GM15510 (cell line): ENCODE measurements around the gene NRXN3.

ENCODE experiments used
- POLR2A ChIP-seq: IDR thresholded peaks from 3 replicates; pipeline ENCODE4 v1.6.1; 2011; ENCODE audit warnings: borderline replicate concordance; ENCODE audit not compliant: insufficient read length; ENCODE audit errors: extremely low read depth

The NRXN3 gene

DNA sequence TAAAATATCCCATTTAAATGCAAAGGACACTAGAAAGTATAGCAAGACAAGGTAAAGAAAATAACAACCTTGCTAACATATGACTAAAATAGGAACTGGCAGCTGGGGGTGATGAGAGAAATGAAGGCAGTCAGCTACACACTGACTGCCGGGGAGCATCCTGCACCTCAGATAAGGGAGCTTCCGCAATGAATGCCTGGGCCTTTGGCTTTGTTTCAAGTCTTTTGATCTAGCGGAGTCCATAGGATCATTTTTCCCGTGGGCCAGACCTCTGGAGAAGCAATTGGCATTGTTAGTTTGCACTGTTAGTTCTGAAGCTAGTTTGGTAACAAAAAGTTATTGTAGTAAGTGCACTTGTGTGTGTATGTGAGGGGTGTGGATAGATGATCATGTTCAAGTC, 1401.2 kb downstream of the NRXN3 start:
- no peak for TF ChIP-seq POLR2A

- TF ChIP-seq POLR2A: no peak
These were observed 1403.3 kb downstream of the NRXN3 start for GRCh38 chr14:79573486-79573885.

DNA sequence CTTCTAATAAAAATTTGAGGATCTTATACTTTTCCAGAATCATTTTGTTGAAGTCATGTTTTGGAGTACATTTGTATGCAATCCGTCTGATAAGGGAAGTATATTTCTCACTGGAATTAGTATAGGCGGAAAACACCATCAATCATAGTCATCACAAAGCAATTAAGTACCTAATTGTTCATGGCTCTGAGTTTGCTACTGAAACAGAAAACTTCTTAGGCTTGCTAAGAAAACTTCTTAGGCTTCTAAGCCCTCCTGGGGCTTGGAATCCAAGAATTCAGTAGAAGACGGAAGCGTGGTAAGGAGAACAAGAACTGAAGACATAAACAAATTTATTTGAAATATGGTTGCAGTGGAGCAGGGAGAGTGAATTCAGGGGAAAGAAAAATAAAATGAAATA, 1404.9 kb downstream of the NRXN3 start:
- no peak for TF ChIP-seq POLR2A

GRCh38 chr14:79576424-79576823, 1406.3 kb downstream of the NRXN3 start:
- no peak for TF ChIP-seq POLR2A

GRCh38 chr14:79578470-79578869, 1408.3 kb downstream of the NRXN3 start:
- TF ChIP-seq POLR2A: no peak

DNA sequence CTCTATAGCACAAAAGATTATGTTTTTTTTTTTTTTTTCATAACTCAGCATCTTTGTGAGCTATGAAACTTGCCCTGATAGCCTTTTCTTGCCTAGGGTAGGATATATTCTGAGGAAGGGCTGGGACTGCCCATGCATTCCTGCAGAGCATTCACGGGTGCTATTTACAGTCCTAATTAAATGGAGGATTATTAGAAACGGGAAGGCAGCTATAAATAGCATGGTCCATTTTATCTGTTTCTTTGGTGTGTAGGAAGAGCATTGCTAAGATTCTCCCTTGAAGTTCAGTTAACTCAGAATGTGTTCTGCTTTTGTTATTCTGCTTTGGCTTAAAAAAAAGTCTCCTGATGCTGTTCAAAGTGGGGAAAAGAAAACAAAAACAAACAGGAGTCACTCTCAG, 1410.2 kb downstream of the NRXN3 start:
- TF ChIP-seq POLR2A: no peak

- TF ChIP-seq POLR2A: no peak
These were observed 1410.7 kb downstream of the NRXN3 start for GRCh38 chr14:79580906-79581305.

DNA sequence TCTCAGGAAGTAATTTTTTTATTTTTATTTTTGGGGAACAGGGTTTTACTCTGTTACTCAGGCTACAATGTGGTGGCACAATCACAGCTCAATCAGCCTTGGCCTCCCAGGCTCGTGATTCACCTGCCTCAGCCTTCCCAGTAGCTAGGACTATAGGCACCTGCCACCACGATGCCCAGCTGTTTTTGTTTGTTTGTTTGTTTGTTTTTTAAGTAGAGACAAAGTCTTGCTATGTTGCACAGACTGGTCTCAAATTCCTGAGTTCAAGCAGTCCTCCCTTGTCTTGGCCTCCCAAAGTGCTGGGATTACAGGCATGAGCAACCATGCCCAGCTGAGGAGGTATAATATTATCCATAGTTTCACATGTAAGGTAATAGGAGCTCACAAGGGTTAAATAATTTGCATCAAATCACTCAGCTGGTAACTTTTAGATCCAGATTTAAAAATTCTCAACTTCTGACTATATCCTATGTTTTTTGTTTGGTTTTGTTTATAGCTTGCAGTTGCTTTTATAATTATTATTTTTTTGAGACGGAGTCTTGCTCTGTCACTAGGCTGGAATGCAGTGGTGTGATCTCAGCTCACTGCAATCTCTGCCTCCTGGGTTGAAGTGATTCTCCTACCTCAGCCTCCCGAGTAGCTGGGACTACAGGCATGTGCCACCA, 1411.9 kb downstream of the NRXN3 start:
- TF ChIP-seq POLR2A: no peak

DNA sequence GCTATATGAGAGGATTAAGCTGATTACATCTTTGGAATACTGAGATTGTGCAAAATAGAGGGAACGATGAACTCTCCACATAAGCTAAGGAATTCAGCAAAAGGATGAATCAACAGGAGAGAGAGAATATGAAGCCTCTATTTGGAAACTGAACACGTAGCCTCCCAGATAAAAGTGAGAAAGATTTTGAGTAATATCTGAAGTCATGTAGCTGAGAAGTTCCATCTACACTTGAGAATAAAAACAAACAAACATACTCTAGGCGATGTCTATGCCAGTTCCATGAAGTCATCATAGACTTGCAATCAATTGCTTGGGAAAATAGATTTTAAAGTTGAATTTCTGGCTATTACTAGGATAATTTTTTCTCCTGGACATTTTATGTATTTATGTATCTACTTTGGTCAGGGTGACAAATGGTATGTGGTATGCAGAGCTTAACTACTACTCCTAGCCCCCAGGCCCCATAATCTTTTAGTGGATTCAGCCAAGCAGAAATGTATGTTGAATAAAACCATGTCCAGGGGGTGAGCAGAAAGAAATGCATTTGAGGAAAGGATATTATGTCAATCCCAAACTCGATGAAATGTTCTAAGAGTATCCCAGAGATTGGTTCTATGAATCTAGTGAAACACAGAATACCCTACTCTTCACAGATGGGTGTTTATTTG, 1413.7 kb downstream of the NRXN3 start:
- no peak for TF ChIP-seq POLR2A

DNA sequence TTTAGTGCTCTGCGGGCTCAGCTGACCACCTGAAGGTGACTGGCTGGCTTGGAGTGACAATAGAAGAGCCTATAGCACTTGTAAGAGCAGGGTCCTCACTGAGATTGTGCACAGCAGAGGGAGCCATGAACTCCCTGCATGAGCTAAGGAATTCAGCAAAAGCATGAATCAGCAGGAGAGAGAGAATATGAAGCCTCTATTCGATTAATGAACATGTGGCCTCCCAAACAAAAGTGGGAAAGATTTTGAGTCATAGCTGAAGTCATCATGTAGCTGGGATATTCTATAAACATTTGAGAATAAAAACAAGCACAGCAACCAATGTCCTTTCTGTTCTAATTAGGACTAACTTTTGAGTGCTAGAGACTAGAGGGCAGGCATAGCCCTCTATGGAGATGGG, 1414.5 kb downstream of the NRXN3 start:
- no peak for TF ChIP-seq POLR2A

GRCh38 chr14:79585845-79586244, 1415.7 kb downstream of the NRXN3 start:
- no peak for TF ChIP-seq POLR2A

DNA sequence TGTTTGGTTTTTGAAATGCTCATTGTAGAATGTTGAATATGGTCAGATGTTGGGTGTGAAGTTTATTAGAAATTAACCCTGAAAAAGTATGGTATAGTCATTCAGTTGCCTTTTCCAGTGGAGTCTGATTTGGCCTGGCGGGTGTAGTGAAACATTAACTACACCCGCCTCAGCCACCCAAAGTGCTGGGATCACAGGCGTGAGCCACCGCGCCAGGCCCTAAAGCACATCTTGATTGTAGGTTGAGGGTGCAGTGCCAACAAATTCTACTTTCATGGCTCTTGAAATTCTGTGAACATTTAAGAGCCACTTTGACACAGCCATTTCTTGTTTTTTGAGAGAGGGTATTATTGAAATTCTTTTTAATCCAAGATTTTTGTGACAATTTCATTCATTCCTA, 1416.2 kb downstream of the NRXN3 start:
- TF ChIP-seq POLR2A: no peak

GRCh38 chr14:79586989-79587598, 1416.9 kb downstream of the NRXN3 start:
- TF ChIP-seq POLR2A: no peak

- TF ChIP-seq POLR2A: no peak
These were observed 1417.7 kb downstream of the NRXN3 start for GRCh38 chr14:79587875-79588274.

DNA sequence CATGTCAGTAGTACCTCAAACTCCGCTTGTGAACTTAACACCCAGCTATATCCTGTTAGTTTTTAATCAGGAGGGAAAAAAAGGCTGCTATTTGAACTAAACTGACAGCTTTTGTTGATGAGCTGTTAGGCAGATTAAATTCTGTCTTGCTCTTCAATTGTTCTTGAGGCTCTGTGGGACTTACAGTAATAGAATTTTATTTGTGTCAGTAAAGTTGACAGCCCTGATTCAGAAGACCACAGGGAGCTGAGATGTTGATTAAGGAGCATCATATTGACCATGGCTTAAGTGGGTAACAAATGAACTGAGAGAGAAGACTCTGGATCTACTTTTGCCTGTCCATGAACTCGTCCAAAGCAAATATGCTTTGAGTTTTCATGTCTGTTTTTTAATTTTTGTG, 1418.2 kb downstream of the NRXN3 start:
- no peak for TF ChIP-seq POLR2A

- TF ChIP-seq POLR2A: no peak
These were observed 1426.4 kb downstream of the NRXN3 start for GRCh38 chr14:79596551-79596950.

- TF ChIP-seq POLR2A: no peak
These were observed 1427.4 kb downstream of the NRXN3 start for GRCh38 chr14:79597566-79597965.

- no peak for TF ChIP-seq POLR2A
These were observed 1428.2 kb downstream of the NRXN3 start for GRCh38 chr14:79598339-79598738.
